Fibroblast of skin of left quadriceps (primary cell): ENCODE data around the gene PMEPA1.
"Not testable (repeated sequence)": the region's sequence is repeated elsewhere in the genome, so short reads cannot be mapped to it uniquely, and the experiment has no call there.

Experiments used
- DNase-seq, 2 experiments: peaks; one replicate each; pipeline ENCODE4 v3.0.0-alpha.2; 2013; ENCODE audit warnings: low read depth in 2 of 2

The PMEPA1 gene

DNA sequence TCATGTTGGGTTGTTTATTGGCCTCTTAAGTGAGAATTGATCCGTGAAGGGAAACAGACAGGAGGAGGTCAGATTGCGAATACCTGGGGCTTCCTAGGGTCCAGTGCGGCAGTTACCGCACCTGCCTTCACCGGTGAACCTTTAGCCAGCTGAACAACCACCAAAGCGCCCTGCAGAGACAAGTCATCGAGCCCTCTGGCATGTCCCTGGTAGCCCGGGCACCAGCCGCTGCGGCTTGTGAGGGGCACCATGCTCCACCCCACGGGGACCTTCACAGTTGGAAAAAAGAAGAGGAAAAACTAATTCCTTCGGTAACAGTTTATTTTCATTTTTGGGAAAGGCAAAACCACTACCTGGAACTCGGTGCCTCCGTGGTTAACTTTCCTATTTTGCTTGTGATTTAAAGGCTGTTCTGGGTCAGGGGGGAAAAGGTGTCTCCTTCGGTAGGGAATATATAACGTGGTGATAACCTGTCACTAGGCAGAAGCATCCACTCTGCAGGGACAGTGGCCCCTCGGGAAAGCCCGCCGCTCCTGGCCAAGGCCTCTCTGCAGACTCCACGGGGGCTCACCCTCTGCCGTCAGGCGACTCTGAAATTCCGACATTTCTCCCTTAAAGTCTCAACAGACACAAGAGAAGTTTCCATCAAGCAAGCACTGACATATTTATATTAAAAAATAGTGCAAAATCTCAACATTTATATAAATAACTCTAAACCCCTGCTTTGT, 58.9 kb downstream of the PMEPA1 start:
- no peak for DNase-seq

- DNase-seq: no peak
These were observed 59.5 kb downstream of the PMEPA1 start for GRCh38 chr20:57650266-57650665.

GRCh38 chr20:57649617-57650015, 60.2 kb downstream of the PMEPA1 start:
- DNase-seq: no peak

DNA sequence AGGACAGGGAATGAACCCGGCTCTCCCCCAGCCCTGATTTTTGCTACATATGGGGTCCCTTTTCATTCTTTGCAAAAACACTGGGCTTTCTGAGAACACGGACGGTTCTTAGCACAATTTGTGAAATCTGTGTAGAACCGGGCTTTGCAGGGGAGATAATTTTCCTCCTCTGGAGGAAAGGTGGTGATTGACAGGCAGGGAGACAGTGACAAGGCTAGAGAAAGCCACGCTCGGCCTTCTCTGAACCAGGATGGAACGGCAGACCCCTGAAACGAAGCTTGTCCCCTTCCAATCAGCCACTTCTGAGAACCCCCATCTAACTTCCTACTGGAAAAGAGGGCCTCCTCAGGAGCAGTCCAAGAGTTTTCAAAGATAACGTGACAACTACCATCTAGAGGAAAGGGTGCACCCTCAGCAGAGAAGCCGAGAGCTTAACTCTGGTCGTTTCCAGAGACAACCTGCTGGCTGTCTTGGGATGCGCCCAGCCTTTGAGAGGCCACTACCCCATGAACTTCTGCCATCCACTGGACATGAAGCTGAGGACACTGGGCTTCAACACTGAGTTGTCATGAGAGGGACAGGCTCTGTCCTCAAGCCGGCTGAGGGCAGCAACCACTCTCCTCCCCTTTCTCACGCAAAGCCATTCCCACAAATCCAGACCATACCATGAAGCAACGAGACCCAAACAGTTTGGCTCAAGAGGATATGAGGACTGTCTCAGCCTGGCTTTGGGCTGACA, 60.8 kb downstream of the PMEPA1 start:
- DNase-seq: no peak

GRCh38 chr20:57647933-57648785, 61.7 kb downstream of the PMEPA1 start:
- no peak for DNase-seq

GRCh38 chr20:57647006-57647932, 62.5 kb downstream of the PMEPA1 start:
- no peak for DNase-seq

DNA sequence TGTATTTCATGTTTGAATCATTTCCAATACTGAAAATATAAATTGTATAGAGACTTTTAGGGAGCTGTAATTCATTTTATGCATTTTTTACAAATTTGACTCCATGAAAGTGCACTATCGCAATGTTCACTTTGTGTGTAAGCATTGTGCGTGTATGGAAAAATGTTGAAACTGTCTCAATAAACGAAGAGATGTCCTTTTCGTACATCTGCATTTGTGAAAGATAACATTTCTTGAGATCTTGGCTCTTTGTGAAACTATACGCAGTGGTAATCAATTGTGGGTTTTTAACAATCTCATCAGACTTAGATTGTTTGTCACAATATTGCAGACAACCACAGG, 70.9 kb downstream of the PMEPA1 start:
- DNase-seq: no peak

DNA sequence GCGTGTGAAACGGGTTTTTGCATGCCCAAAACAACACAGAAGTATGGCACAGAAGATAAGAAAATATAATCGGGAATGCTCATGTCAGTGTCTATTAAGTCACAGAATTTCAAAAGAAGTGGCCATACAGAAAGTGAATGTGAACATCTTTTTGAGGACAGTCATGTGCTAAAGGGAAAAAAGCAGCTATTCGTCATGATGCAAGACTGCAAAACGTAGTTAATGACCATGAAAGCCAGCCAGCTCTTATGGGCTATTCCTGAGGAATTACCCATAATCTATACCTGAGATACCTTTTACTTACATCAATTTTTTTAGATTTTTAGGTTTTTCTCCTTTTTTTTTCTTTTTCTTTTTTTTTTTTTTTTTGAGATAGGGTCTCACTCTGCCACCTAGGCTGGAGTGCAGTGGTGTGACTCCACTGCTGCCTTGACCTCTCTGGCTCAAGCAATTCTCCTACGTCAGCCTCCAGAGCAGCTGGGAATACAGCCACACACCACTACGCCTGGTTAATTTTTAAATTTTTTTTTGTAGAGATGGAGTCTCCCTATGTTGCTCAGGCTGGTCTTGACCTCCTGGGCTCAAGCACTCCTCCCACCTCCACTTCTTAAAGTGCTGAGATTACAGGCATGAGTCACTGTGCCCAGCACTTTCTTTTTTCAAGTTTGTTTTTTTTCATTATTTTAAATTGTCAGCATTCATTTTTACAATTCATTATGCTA, 71.5 kb downstream of the PMEPA1 start:
- DNase-seq: no peak

GRCh38 chr20:57633945-57634491, 75.8 kb downstream of the PMEPA1 start:
- DNase-seq: no peak

DNA sequence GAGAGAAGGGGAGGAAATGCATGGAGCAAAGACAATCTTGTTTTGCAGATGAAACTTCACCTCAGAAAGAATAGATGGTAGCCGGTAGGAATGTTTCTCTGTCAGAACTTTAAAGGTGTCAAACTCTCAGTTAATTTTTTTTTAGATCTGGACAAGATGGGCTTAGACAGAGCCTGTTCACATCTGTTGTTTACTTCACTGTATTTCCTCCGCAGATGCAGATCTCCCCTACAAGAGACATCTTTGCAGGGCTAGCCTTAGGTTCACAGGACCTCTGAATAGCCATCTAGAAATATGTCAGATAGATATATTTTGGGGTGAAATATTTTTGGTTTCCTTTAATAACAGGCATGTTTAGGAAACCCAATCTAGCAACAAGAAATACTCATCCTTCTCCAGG, 77.5 kb downstream of the PMEPA1 start:
- no peak for DNase-seq

- no peak for DNase-seq
These were observed 79.8 kb downstream of the PMEPA1 start for GRCh38 chr20:57630061-57630460.

- DNase-seq: not testable (repeated sequence)
These were observed 80.3 kb downstream of the PMEPA1 start for GRCh38 chr20:57629491-57629901.

DNA sequence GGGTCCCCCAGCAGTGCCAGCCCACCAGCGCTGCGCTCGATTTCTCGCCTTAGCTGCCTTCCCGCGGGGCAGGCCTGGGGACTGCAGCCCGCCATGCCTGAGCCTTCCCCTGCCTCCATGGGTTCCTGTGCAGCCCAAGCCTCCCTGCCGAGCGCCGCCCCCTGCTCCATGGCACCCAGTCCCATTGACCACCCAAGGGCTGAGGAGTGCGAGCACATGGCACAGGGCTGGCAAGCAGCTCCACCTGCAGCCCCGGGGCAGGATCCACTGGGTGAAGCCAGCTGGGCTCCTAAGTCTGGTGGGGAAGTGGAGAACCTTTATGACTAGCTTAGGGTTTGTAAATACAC, 80.9 kb downstream of the PMEPA1 start:
- not testable (repeated sequence) for DNase-seq

DNA sequence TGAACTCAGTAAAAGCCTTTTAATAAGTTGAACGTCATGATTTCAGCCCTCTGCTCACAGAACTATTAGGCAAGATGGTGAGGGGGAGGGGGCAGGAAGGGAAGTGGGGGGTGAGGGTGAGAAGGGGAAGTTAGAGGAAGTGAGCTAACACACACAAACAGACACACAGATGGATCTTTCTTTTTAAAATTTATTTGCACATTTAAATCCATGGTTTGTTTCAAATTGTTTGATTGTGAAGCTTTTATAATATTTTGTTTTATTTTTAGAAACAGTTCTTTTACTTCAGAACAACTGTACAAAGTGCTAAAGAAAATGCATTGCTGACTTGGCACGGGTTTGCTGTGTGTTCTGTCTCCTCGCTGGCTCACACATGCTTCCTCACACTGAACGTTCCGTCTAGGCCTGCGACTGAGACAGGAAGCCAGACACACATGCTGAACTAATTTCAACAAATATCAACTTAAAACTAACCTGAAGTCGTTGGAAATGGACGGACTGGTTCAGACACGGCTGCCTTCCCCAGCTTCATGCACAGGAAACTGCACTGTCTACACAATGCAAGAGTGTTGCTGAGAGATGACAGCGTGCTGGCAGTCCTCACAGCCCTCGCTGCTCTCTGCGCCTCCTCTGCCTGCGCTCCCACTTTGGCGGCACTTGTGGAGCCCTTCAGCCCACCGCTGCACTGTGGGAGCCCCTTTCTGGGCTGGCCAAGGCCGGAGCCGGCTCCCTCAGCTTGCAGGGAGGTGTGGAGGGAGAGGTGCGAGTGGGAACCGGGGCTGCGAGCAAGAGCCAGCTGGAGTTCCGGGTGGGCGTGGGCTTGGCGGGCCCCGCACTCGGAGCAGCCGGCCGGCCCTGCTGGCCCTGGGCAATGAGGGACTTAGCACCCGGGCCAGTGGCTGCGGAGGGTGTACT, 81.5 kb downstream of the PMEPA1 start:
- peak; percentile 40 to 41 for DNase-seq

- no peak for DNase-seq
These were observed 82.5 kb downstream of the PMEPA1 start for GRCh38 chr20:57627339-57627738.

GRCh38 chr20:57625978-57626377, 83.8 kb downstream of the PMEPA1 start:
- DNase-seq: no peak

DNA sequence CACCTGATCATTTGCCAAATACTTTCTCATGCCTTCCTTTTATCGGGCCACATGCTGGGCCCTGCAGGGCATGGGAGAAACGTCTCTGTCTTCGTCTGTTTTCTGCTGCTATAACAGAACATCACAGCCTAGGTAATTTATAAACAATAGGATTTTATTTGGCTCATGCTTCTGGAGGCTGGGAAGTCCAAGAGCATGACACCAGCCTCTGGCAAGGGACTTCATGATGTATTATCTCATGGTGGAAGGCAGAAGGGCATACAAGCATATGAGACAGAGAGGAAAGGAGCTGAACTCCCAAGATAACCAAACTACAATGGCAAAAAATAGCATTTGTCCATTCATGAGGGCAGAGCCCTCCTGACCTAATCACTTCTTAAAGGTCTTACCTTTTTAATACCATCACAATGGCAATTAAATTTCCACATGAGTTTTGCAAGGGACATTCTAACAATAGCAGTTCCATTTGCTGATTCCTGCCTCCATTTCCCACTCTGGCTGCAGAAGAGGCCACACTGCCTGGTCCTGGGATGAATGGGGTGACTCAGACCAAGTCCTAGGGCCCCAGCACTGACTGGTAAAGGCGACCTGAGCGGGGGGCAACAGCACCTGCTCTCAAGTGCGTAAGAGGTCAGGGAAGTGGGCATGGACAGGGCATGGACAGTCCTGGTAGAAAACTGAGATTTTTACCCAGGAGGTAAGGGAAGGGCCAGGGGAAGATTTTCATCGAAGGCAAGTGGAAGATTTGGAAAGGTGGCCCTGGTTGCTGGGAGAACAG, 84.4 kb downstream of the PMEPA1 start:
- DNase-seq: no peak

DNA sequence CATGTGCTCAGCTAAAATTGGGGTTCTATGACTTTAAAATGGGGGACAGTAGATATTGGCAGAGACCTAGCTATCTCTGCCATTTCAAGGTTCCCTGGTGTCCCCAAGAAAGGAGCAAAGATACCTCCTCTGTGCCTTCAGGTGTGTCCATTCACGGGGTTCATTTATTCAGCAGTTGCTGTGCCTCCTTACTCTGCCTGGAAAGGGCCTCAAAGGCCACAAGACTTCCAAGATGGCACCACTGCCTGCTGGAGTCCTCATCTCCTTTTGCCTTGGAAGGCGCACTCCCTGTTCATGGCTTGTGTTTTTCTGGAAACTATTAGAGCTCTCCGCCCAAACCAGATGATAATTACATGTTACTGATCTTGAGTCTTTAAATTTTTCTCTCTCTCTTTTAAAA, 85.7 kb downstream of the PMEPA1 start:
- no peak for DNase-seq
